GM12873 (cell line): ENCODE results near the gene ALDH1L1.

Source experiments
- CTCF ChIP-seq: IDR thresholded peaks from 2 replicates; pipeline ENCODE4 v1.5.1; 2012; ENCODE audit warnings: low read depth, mild to moderate bottlenecking, moderate library complexity, low read length, control low read depth; ENCODE audit not compliant: insufficient read depth; ENCODE audit errors: missing control alignments

Gene ALDH1L1

DNA sequence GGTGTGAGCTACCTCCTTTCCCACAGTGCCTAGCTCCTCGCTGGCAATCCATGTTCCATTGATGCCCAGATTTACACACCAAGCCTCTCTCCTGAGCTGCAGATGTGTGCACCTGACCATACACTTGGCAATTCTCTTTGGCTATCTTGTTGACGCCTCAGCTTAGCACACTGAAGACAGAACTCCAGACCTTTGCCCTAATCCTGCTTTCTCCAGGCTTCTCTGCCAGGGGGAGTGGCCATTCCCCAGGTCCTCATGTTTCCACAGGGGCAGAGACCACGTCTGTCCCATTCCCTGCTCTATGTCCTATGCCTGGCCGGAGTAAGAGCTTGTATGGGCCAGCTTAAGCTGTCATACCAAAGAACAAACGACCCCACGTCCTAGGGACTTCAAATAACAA, 30.2 kb upstream of the ALDH1L1 start:
- no peak for TF ChIP-seq CTCF

DNA sequence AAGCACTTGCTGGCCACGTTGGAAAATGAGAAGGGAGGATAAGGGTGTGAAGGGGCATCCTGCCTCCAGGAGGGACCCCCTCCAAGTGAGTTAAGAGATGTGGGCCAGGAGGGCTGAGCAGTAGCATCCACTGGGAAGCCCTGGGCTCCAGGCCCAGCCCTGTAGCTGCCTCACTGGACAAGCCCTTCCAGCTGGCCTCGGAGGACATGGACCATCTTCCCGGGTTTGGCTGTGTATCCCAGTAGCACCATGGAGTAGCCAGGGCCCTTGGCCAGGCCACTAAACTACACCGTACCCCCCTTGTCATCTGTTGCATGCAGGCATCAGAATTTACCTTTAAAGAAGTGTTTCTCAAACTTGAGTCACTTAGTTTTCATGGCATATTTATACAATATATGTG, 29.4 kb upstream of the ALDH1L1 start:
- TF ChIP-seq CTCF, result no peak

DNA sequence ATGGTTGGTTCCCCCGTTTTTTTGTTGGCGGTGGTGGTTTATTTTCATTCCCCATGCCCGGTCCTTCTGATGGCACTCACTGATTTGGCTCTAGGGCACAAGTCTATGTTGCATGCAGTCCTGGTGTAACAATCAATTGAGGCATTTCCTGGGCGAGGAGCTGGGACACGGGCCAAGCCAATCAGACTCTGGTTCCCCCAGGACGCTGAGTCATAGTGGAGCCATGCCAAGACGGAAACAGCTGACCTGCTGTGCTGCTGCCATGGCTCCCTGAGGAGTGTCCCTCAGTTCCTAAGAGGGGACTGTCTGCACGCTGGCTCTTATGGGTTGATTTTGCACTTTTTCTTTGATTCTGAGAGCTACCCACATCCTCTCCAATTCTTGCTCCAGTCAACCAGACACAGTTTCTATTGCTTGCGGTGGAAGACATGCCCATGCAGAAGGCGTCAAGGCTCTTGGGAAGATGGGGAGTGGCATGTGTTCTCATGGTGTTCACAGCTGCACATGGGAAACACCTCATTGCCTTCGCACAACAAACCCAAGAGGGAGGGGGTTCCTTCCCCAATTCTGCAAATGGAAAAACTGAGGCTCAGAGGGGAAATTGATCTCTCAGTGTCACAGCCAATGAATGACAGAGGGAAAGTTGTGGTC, 28.3 kb upstream of the ALDH1L1 start:
- TF ChIP-seq CTCF, result no peak

DNA sequence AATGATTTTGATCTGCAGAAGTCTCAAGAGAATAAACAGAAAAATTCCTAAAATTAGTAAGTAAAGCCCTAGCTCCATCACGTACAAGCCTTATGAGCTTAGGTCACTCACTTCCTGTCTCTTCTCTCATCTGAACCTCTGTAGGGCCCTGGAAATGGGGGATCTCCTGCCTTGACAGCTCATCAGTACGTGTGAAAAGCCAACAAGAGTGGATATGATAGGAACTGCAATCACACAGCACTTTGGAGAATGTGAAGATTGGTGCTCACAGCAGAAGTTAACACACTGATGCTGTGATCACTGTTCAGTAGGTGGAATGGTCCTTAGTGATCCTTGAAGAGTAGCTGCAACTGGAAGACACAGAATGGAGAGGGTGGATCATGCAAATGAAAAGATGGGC, 27.8 kb upstream of the ALDH1L1 start:
- no peak for TF ChIP-seq CTCF

DNA sequence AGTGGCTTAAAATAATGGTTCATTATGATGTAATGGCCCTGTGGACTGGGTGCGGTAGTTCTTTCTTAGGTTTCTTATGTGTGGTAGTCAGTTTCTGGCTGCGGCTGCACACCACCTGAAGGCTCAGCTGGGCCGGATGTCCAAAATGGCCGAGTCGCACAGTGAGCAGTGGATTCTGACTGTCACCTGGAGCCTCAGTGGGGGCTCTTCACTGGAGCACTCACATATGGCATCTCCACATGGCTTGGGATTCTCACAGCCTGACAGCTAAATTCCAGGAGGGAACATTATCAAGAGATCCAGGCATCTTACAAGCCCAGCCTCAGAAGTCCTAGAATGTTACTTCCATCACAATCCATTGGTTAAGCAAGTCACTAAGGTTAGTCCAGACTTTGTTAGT, 26.8 kb upstream of the ALDH1L1 start:
- no peak for TF ChIP-seq CTCF

GRCh38 chr3:126205717-126206655, 25.6 kb upstream of the ALDH1L1 start:
- no peak for TF ChIP-seq CTCF

DNA sequence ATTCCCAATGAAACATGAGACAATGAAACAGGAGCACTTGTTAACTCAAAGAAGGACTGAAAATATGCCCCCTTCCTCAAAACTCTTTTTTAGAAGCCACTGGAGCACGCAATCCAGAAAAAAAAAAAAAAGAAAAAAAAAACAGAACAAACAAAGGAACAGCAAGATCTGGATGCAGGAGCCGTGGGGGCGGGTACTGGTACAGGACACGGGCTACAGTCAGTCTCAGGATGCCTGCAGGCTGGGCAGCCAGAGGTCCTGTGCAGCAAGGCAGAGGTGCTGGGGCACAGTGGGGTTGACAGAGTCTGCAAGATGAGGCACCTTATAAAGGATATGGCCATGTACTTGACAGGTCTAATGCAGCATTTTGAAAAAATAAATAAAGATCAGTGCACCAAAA, 22.3 kb upstream of the ALDH1L1 start:
- no peak for TF ChIP-seq CTCF
